SK-N-SH treated with all-trans-retinoic acid at 6 μM for 48 hours (cell line): ENCODE measurements around the gene UBQLN3.
A peak's percentile ranks its signal among the peaks of the same experiment; 100 is the strongest.

ENCODE experiments used
- ATAC-seq: fragments of 200-7000 bp; cut with Tn5 transposase; 3 replicates; pipeline ENCODE4 v1.9.1; 2020; ENCODE audit warnings: mild to moderate bottlenecking, moderate library complexity
- ARNTL ChIP-seq: fragments of 450-650 bp; formaldehyde crosslinking; IDR thresholded peaks from 2 replicates; pipeline ENCODE4 v1.5.0; 2020; ENCODE audit warnings: low read depth, mild to moderate bottlenecking, moderate library complexity, borderline replicate concordance
- BACH2 ChIP-seq: fragments of 250-450 bp; sonication (Bioruptor Pico); IDR thresholded peaks from 2 replicates; pipeline ENCODE4 v1.9.0; 2021; ENCODE audit warnings: mild to moderate bottlenecking, borderline replicate concordance
- CREB5 ChIP-seq: fragments of 250-450 bp; sonication (Bioruptor Pico); IDR thresholded peaks from 2 replicates; pipeline ENCODE4 v1.5.1; 2020; ENCODE audit warnings: low read depth, mild to moderate bottlenecking, moderate library complexity
- CSDC2 ChIP-seq: fragments of 250-450 bp; sonication (Bioruptor Pico); IDR thresholded peaks from 2 replicates; pipeline ENCODE4 v1.5.0; 2020; ENCODE audit warnings: mild to moderate bottlenecking, moderate library complexity
- CSRNP3 ChIP-seq: fragments of 250-450 bp; sonication (Bioruptor Pico); IDR thresholded peaks from 2 replicates; pipeline ENCODE4 v1.5.1; 2021; ENCODE audit warnings: mild to moderate bottlenecking, moderate library complexity
- ESRRG ChIP-seq: fragments of 250-450 bp; sonication (Bioruptor Pico); IDR thresholded peaks from 2 replicates; pipeline ENCODE4 v1.6.1; 2021; ENCODE audit warnings: mild to moderate bottlenecking
- GLIS3 ChIP-seq: fragments of 250-450 bp; sonication (Bioruptor Pico); IDR thresholded peaks from 2 replicates; pipeline ENCODE4 v1.5.0; 2020; ENCODE audit warnings: mild to moderate bottlenecking, moderate library complexity
- ISL1 ChIP-seq: fragments of 250-450 bp; sonication (Bioruptor Pico); IDR thresholded peaks from 2 replicates; pipeline ENCODE4 v2.1.2; 2022; ENCODE audit warnings: mild to moderate bottlenecking, moderate library complexity
- OSR1 ChIP-seq: fragments of 250-450 bp; sonication (Bioruptor Pico); IDR thresholded peaks from 2 replicates; pipeline ENCODE4 v1.8.0; 2022; ENCODE audit warnings: moderate library complexity, mild to moderate bottlenecking, inconsistent platforms
- POU6F1 ChIP-seq: fragments of 250-450 bp; sonication (Bioruptor Pico); IDR thresholded peaks from 2 replicates; pipeline ENCODE4 v1.8.0; 2021; ENCODE audit warnings: low read depth, mild to moderate bottlenecking, moderate library complexity, borderline replicate concordance
- PPARA ChIP-seq: fragments of 250-450 bp; sonication (Bioruptor Pico); IDR thresholded peaks from 2 replicates; pipeline ENCODE4 v1.5.0; 2020; ENCODE audit warnings: mild to moderate bottlenecking, borderline replicate concordance
- RARB ChIP-seq: fragments of 250-450 bp; sonication (Bioruptor Pico); IDR thresholded peaks from 2 replicates; pipeline ENCODE4 v1.8.0; 2021; ENCODE audit warnings: mild to moderate bottlenecking, moderate library complexity
- SNAI2 ChIP-seq: fragments of 250-450 bp; sonication (Bioruptor Pico); IDR thresholded peaks from 2 replicates; pipeline ENCODE4 v1.5.0; 2020; ENCODE audit warnings: mild to moderate bottlenecking, moderate library complexity
- TCF4 ChIP-seq: fragments of 250-450 bp; sonication (Bioruptor Pico); IDR thresholded peaks from 2 replicates; pipeline ENCODE4 v1.8.0; 2021; ENCODE audit warnings: mild to moderate bottlenecking, moderate library complexity, borderline replicate concordance
- TOX ChIP-seq: fragments of 250-450 bp; sonication (Bioruptor Pico); IDR thresholded peaks from 2 replicates; pipeline ENCODE4 v1.8.0; 2021; ENCODE audit warnings: mild to moderate bottlenecking, moderate library complexity, borderline replicate concordance
- TSHZ2 ChIP-seq: fragments of 250-450 bp; sonication (Bioruptor Pico); IDR thresholded peaks from 2 replicates; pipeline ENCODE4 v1.5.0; 2020; ENCODE audit warnings: mild to moderate bottlenecking, moderate library complexity
- ZC3H10 ChIP-seq: fragments of 250-450 bp; sonication (Bioruptor Pico); IDR thresholded peaks from 2 replicates; pipeline ENCODE4 v1.5.1; 2021; ENCODE audit warnings: mild to moderate bottlenecking, moderate library complexity
- ZNF565 ChIP-seq: fragments of 450-650 bp; formaldehyde crosslinking; conservative IDR thresholded peaks from 2 replicates; pipeline ENCODE4 v1.5.0; 2020; ENCODE audit warnings: low read depth, mild to moderate bottlenecking, moderate library complexity
- ZNF70 ChIP-seq: fragments of 450-650 bp; formaldehyde crosslinking; IDR thresholded peaks from 2 replicates; pipeline ENCODE4 v1.5.0; 2020; ENCODE audit warnings: mild to moderate bottlenecking, moderate library complexity
- ZNF8 ChIP-seq: fragments of 450-650 bp; formaldehyde crosslinking; IDR thresholded peaks from 2 replicates; pipeline ENCODE4 v1.5.0; 2020; ENCODE audit warnings: mild to moderate bottlenecking, moderate library complexity

UBQLN3 gene

GRCh38 chr11:5488385-5488784 lies 21.4 kb downstream of the UBQLN3 start, which contains the start of gene OR52D1:
Gene OR52D1 (plus strand): TSS chr11:5488685. CDS start chr11:5488707, 22 bp downstream.
- no peak for ATAC-seq
- no peak for TF ChIP-seq ZNF70 (CRISPR knock-in tag)
- TF ChIP-seq CSDC2 (CRISPR knock-in tag) = no peak
- no peak for TF ChIP-seq PPARA (CRISPR knock-in tag)
- TF ChIP-seq ZNF8 (CRISPR knock-in tag) = no peak
- TF ChIP-seq CSRNP3 (CRISPR knock-in tag) = no peak
- TF ChIP-seq SNAI2 (CRISPR knock-in tag) = no peak

GRCh38 chr11:5486421-5486820 lies 23.3 kb downstream of the UBQLN3 start:
- TF ChIP-seq TCF4 (no peak), BACH2 (CRISPR knock-in tag) (no peak), POU6F1 (CRISPR knock-in tag) (no peak), ARNTL (CRISPR knock-in tag) (no peak), ZNF565 (CRISPR knock-in tag) (no peak), RARB (CRISPR knock-in tag) (no peak), OSR1 (no peak), TSHZ2 (CRISPR knock-in tag) (no peak), CSDC2 (CRISPR knock-in tag) (no peak), ZNF8 (CRISPR knock-in tag) (no peak), CREB5 (no peak)
- TF ChIP-seq, all 23 proteins: peak for 0
- no peak for ATAC-seq

- no peak for ATAC-seq
- TF ChIP-seq BACH2 (CRISPR knock-in tag) (no peak), ARNTL (CRISPR knock-in tag) (no peak), ESRRG (CRISPR knock-in tag) (no peak), ZNF70 (CRISPR knock-in tag) (no peak), POU6F1 (CRISPR knock-in tag) (no peak), GLIS3 (CRISPR knock-in tag) (no peak)
These were observed 23.8 kb downstream of the UBQLN3 start for GRCh38 chr11:5486003-5486402.

- ATAC-seq = peak; percentile 84
- TF ChIP-seq GLIS3 (CRISPR knock-in tag) (no peak), ZNF70 (CRISPR knock-in tag) (no peak), ISL1 (CRISPR knock-in tag) (no peak), TOX (no peak), SNAI2 (CRISPR knock-in tag) (no peak), PPARA (CRISPR knock-in tag) (no peak), POU6F1 (CRISPR knock-in tag) (no peak), ZC3H10 (CRISPR knock-in tag) (no peak), BACH2 (CRISPR knock-in tag) (no peak)
- TF ChIP-seq, all 23 proteins: peak for 0
These were observed 33.5 kb downstream of the UBQLN3 start for GRCh38 chr11:5476186-5476819.
